B cell (primary cell): ENCODE data around the gene HTR1B. TPM values are rescaled to one million over a fixed set of nuclear protein-coding genes. Genes with fewer than 3 reads are reported as not detected.

Experiments used
- ATAC-seq: fragments of 200-7000 bp; cut with Tn5 transposase; one replicate; pipeline ENCODE4 v1.10.0; 2021; ENCODE audit warnings: low read depth, mild to moderate bottlenecking, moderate number of reproducible peaks, moderate library complexity
- CTCF ChIA-PET: fragments of 350-600 bp; sonication (Branson Sonifier 250); formaldehyde crosslinking; loops from one replicate; lab custom pipeline; 2021; ENCODE audit warnings: antibody characterized with exemption, inconsistent platforms; lab: Charles Lee
- POLR2A ChIA-PET: fragments of 350-600 bp; sonication (Branson Sonifier 250); formaldehyde crosslinking; loops from one replicate; lab custom pipeline; 2021; ENCODE audit warnings: antibody characterized with exemption; lab: Charles Lee
- DNase-seq: peaks from one replicate; pipeline ENCODE4 v3.0.0; 2013
- H2AFZ ChIP-seq: 2 replicates; pipeline ENCODE4 v1.6.1; 2012; ENCODE audit warnings: mild to moderate bottlenecking, low read depth, low read length; ENCODE audit not compliant: insufficient read depth, poor library complexity, severe bottlenecking
- H3K27ac ChIP-seq, 2 donors: 1 replicate in 1 of 2; 2 replicates in 1 of 2; pipeline ENCODE4 v1.5.1; 2012 to 2013; ENCODE audit warnings: low read length in 2 of 2, mild to moderate bottlenecking in 2 of 2, moderate library complexity in 1 of 2
- H3K27me3 ChIP-seq, 4 experiments: fragments of 200-600 bp in 1 of 4; sonication (generic) in 1 of 4; replicated peaks in 1 of 4; 1 replicate in 2 of 4; 2 replicates in 2 of 4; pipeline versions ENCODE4 v1.6.1 to v1.7.0; 2013 to 2016; ENCODE audit warnings: low read length in 3 of 4, mild to moderate bottlenecking in 2 of 4, mixed read lengths in 1 of 4, moderate library complexity in 1 of 4; ENCODE audit not compliant: insufficient read depth in 4 of 4, control insufficient read depth in 3 of 4; ENCODE audit errors: control extremely low read depth in 1 of 4
- H3K36me3 ChIP-seq, 2 experiments: replicated peaks in 1 of 2; 1 replicate in 1 of 2; 2 replicates in 1 of 2; pipeline versions ENCODE4 v1.6.1 to v1.7.1; 2013; ENCODE audit warnings: low read length in 1 of 2; ENCODE audit not compliant: insufficient read depth in 2 of 2, control insufficient read depth in 1 of 2; ENCODE audit errors: control extremely low read depth in 1 of 2, extremely low read depth in 1 of 2
- H3K4me1 ChIP-seq, 2 donors: fragments of 200-600 bp in 1 of 2; sonication (generic) in 1 of 2; 1 replicate in 1 of 2; 2 replicates in 1 of 2; pipeline versions ENCODE4 v1.5.1 to v1.6.1; 2013 to 2017; ENCODE audit warnings: low read length in 2 of 2; ENCODE audit not compliant: control insufficient read depth in 2 of 2, insufficient read depth in 2 of 2
- H3K4me2 ChIP-seq: replicated peaks from 2 replicates; pipeline ENCODE3; 2012; ENCODE audit warnings: mild to moderate bottlenecking, low read depth, low read length; ENCODE audit not compliant: poor library complexity, severe bottlenecking
- H3K4me3 ChIP-seq, 5 experiments: fragments of 200-600 bp in 1 of 5; sonication (generic) in 1 of 5; 1 replicate in 3 of 5; 2 replicates in 2 of 5; pipeline versions ENCODE4 v1.5.1 to v1.7.0; 2011 to 2016; ENCODE audit warnings: low read length in 4 of 5, mild to moderate bottlenecking in 4 of 5, low read depth in 2 of 5, control low read depth in 1 of 5, moderate library complexity in 1 of 5; ENCODE audit not compliant: insufficient read depth in 1 of 5; ENCODE audit errors: control extremely low read depth in 1 of 5, extremely low read depth in 1 of 5
- H3K79me2 ChIP-seq: fragments of 200-600 bp; sonication (generic); one replicate; pipeline ENCODE4 v1.6.0; 2016; ENCODE audit warnings: low read length; ENCODE audit not compliant: control insufficient read depth, insufficient read depth
- H3K9ac ChIP-seq: fragments of 200-600 bp; sonication (generic); 2 replicates; pipeline ENCODE4 v1.6.1; 2017; ENCODE audit warnings: mild to moderate bottlenecking, low read length, moderate library complexity
- H3K9me3 ChIP-seq, 3 donors: one replicate each; pipeline versions ENCODE4 v1.6.1 to v1.7.1; 2013; ENCODE audit warnings: low read length in 2 of 3; ENCODE audit not compliant: control insufficient read depth in 2 of 3, insufficient read depth in 1 of 3; ENCODE audit errors: control extremely low read depth in 1 of 3
- H4K20me1 ChIP-seq: 2 replicates; pipeline ENCODE4 v1.6.0; 2012; ENCODE audit warnings: mild to moderate bottlenecking, low read length; ENCODE audit not compliant: insufficient read depth, control insufficient read depth, poor library complexity, severe bottlenecking
- H3K27ac Mint-ChIP-seq: one replicate; pipeline ENCODE4 v1.8.0; 2021; ENCODE audit warnings: mixed read lengths
- H3K27me3 Mint-ChIP-seq: one replicate; pipeline ENCODE4 v1.8.0; 2021; ENCODE audit warnings: mixed read lengths
- H3K4me1 Mint-ChIP-seq: one replicate; pipeline ENCODE4 v1.8.0; 2021; ENCODE audit warnings: mixed read lengths
- H3K4me3 Mint-ChIP-seq: one replicate; pipeline ENCODE4 v1.8.0; 2021; ENCODE audit warnings: mixed read lengths
- H3K9me3 Mint-ChIP-seq: one replicate; pipeline ENCODE4 v1.8.0; 2022; ENCODE audit warnings: mixed read lengths; ENCODE audit not compliant: insufficient read depth
- EZH2 ChIP-seq: IDR thresholded peaks from 2 replicates; pipeline ENCODE4 v1.6.1; 2012; ENCODE audit warnings: borderline replicate concordance, low read depth, mild to moderate bottlenecking, moderate library complexity, low read length; ENCODE audit not compliant: insufficient read depth, poor library complexity, severe bottlenecking
- WGBS: methylation state at CpG from one replicate; pipeline ENCODE4 v1.1.5; 2013; ENCODE audit warnings: missing lambda C conversion rate; ENCODE audit not compliant: insufficient coverage; 5-methylcytosine and 5-hydroxymethylcytosine counted together
- intact Hi-C: fragments of 100-400 bp; cut with micrococcal nuclease; formaldehyde crosslinking; loops from one replicate; pipeline ENCODE4 v1.10.0; 2022
- polyA plus RNA-seq: library from polyadenylated mRNA; depleted of rRNA; stranded (reverse); fragments of >200 nt; gene quantifications from 2 replicates; pipeline ENCODE4 v1.2.3, GENCODE V29; 2012
- total RNA-seq, 2 donors: library from RNA; stranded (reverse); fragments of 120-200 nt in 1 of 2; gene quantifications; 1 replicate in 1 of 2; 2 replicates in 1 of 2; pipeline versions ENCODE4 v1.2.3 to v1.2.4, GENCODE V29; 2013 to 2022
- TF ChIP-seq, protein P1 (sequence below): fragments of 200-600 bp; IDR thresholded peaks from one replicate; pipeline ENCODE4 v1.8.0; 2022; ENCODE audit warnings: antibody characterized with exemption, mild to moderate bottlenecking

Gene HTR1B
- total and polyA plus RNA-seq, 2 donors (not counting 1 experiment from before 2014, with no cell fraction given) = 0.04 TPM; not detected in 1

DNA sequence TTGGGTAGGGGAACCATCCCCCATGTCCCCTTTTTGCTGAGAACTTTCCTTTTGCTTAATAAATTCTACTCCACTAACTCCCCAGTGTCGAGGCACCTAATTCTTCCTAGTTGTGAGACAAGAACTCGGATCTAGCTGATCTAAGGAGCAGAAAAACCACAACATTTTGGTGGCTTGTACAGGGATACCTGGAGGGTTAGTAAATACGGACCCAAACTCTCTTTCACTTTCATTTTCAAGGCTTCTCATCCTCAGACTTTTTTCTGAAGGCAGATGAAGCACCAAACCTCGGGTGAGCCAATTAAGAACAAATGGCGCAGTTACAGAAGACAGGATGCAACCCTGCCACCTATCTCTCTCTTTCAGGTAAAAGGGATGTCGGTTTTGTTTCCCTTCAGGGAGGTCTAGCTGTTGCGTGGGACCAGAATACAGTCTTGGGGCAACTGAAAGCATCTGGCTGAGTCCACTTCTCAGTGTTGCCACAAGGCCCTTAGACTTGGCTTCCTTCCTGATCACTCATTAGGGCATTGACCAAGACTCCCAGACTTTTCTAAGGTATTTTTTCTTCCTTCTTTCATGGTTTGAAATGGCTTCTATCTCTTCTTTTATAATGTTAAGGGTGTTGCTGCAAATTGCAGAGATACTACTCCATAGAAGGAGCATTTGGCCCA is 11.1 kb upstream of the HTR1B start:
- intact Hi-C loops = no loop called here
- Histone ChIP-seq H3K36me3 (no peaks in the 10 kb centered on the region), H3K27ac (no peak overlapping the region), H3K9me3 (no peaks in the 10 kb centered on the region), H2AFZ (peak overlapping the region; percentile 39), H3K4me3 (no peak overlapping the region), H4K20me1 (no peaks in the 10 kb centered on the region), H3K79me2 (no peaks in the 10 kb centered on the region), H3K27me3 (no peaks in the 10 kb centered on the region), H3K4me2 (no peak overlapping the region), H3K4me1 (peaks cover 0 to 3% of the 10 kb centered on the region in 2 donors), H3K9ac (no peak overlapping the region)
- Mint-ChIP-seq H3K4me1 (peaks cover 6% of the 10 kb centered on the region), H3K27me3 (peaks cover 2% of the 10 kb centered on the region), H3K27ac (no peak overlapping the region), H3K9me3 (no peaks in the 10 kb centered on the region), H3K4me3 (peak overlapping the region; percentile 32)
- ATAC-seq (no peak), DNase-seq (no peak)
- CTCF ChIA-PET = no interaction called here
- 71% methylated on average over 5 of the region's 7 CpGs for WGBS
- no peak for TF ChIP-seq EZH2
- TF ChIP-seq, protein P1, sequence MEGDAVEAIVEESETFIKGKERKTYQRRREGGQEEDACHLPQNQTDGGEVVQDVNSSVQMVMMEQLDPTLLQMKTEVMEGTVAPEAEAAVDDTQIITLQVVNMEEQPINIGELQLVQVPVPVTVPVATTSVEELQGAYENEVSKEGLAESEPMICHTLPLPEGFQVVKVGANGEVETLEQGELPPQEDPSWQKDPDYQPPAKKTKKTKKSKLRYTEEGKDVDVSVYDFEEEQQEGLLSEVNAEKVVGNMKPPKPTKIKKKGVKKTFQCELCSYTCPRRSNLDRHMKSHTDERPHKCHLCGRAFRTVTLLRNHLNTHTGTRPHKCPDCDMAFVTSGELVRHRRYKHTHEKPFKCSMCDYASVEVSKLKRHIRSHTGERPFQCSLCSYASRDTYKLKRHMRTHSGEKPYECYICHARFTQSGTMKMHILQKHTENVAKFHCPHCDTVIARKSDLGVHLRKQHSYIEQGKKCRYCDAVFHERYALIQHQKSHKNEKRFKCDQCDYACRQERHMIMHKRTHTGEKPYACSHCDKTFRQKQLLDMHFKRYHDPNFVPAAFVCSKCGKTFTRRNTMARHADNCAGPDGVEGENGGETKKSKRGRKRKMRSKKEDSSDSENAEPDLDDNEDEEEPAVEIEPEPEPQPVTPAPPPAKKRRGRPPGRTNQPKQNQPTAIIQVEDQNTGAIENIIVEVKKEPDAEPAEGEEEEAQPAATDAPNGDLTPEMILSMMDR = no peak
- POLR2A ChIA-PET = no interaction called here

- Histone ChIP-seq H3K79me2 (no peaks in the 10 kb centered on the region), H3K4me1 (peaks cover 11 to 13% of the 10 kb centered on the region in 2 donors), H2AFZ (no peak overlapping the region), H4K20me1 (no peaks in the 10 kb centered on the region), H3K9ac (no peak overlapping the region), H3K9me3 (peaks cover 0 to 7% (median 0%) of the 10 kb centered on the region in 3 donors), H3K27me3 (peaks cover 0 to 17% (median 6%) of the 10 kb centered on the region in 4 experiments), H3K27ac (no peak overlapping the region), H3K36me3 (no peaks in the 10 kb centered on the region), H3K4me2 (no peak overlapping the region), H3K4me3 (no peak overlapping the region)
- H3K27me3 Mint-ChIP-seq = peaks cover 22% of the 10 kb centered on the region
- H3K4me1 Mint-ChIP-seq = peaks cover 14% of the 10 kb centered on the region
- no peak for DNase-seq
- intact Hi-C loops = no loop called here
- no CpG with 5 or more reads among the region's 1 CpG for WGBS
- CTCF ChIA-PET = interaction anchor here (0.9 kb wide), 1 partner anchor 13 kb away, joined by 3 read pairs; no protein-coding TSS in a partner anchor
- POLR2A ChIA-PET = no interaction called here
- TF ChIP-seq, protein P1 = no peak
- no peak for TF ChIP-seq EZH2
- no peak overlapping the region for H3K27ac Mint-ChIP-seq
- ATAC-seq = no peak
- no peak overlapping the region for H3K4me3 Mint-ChIP-seq
- H3K9me3 Mint-ChIP-seq = no peaks in the 10 kb centered on the region
These were observed 7.7 kb upstream of the HTR1B start for GRCh38 chr6:77470983-77471382.
